H1 (cell line): ENCODE data around the gene DISC1. TPM values are rescaled to one million over a fixed set of nuclear protein-coding genes. Genes with fewer than 3 reads are reported as not detected.

ENCODE experiments used
- CTCF ChIA-PET: fragments of 300-600 bp; sonication (Branson Sonifier 250); formaldehyde crosslinking; loops from one replicate; lab custom pipeline; 2021; ENCODE audit not compliant: partially characterized antibody; lab: Charles Lee
- POLR2A ChIA-PET: fragments of 300-600 bp; sonication (Branson Sonifier 250); formaldehyde crosslinking; loops from one replicate; lab custom pipeline; 2021; ENCODE audit warnings: inconsistent platforms; ENCODE audit not compliant: partially characterized antibody; lab: Charles Lee
- DNase-seq, 2 experiments: peaks; one replicate each; pipeline versions ENCODE4 v3.0.0 to v3.0.0-alpha.2; 2010 to 2022; ENCODE audit warnings: low spot score in 2 of 2, low read depth in 1 of 2, mixed read lengths in 1 of 2
- FAIRE-seq: peaks from 2 replicates; lab custom pipeline; 2011; peaks lifted over from hg19 to GRCh38; lab: Jason Lieb, UNC
- H2AFZ ChIP-seq: 2 replicates; pipeline ENCODE4 v1.8.1; 2012; ENCODE audit warnings: low read length, inconsistent platforms
- H2AK5ac ChIP-seq: 2 replicates; pipeline ENCODE4 v1.6.1; 2013; ENCODE audit warnings: low read depth, low read length
- H2BK120ac ChIP-seq: replicated peaks from 2 replicates; pipeline ENCODE3; 2013; ENCODE audit warnings: low read depth, low read length, inconsistent platforms
- H2BK12ac ChIP-seq: 2 replicates; pipeline ENCODE4 v1.6.1; 2013; ENCODE audit warnings: low read depth, low read length
- H2BK15ac ChIP-seq: 2 replicates; pipeline ENCODE4 v1.6.1; 2013; ENCODE audit warnings: low read length
- H2BK20ac ChIP-seq: 2 replicates; pipeline ENCODE4 v1.6.1; 2013; ENCODE audit warnings: low read length
- H2BK5ac ChIP-seq: 2 replicates; pipeline ENCODE4 v1.6.1; 2013; ENCODE audit warnings: low read depth, low read length
- H3K14ac ChIP-seq: 2 replicates; pipeline ENCODE4 v1.6.1; 2013; ENCODE audit warnings: inconsistent platforms; ENCODE audit not compliant: insufficient read length
- H3K18ac ChIP-seq: 2 replicates; pipeline ENCODE4 v1.6.1; 2013; ENCODE audit warnings: low read length; ENCODE audit errors: extremely low read depth
- H3K23ac ChIP-seq: 2 replicates; pipeline ENCODE4 v1.6.1; 2013; ENCODE audit warnings: inconsistent platforms; ENCODE audit not compliant: insufficient read length
- H3K23me2 ChIP-seq: 2 replicates; pipeline ENCODE4 v1.6.1; 2013; ENCODE audit warnings: low read depth, low read length
- H3K27ac ChIP-seq: 2 replicates; pipeline ENCODE4 v1.6.1; 2011; ENCODE audit warnings: low read depth, low read length, inconsistent platforms
- H3K27me3 ChIP-seq, 4 experiments: replicated peaks in 1 of 4; 1 replicate in 1 of 4; 2 replicates in 3 of 4; pipeline versions ENCODE4 v1.6.1 to v1.8.1; 2011 to 2013; ENCODE audit warnings: low read length in 3 of 4, mild to moderate bottlenecking in 3 of 4, inconsistent platforms in 2 of 4, mixed read lengths in 2 of 4, moderate library complexity in 1 of 4; ENCODE audit not compliant: control insufficient read depth in 3 of 4, insufficient read depth in 3 of 4; ENCODE audit errors: extremely low read depth in 1 of 4
- H3K36me3 ChIP-seq, 4 experiments: 2 replicates each; pipeline versions ENCODE4 v1.6.1 to v1.8.1; 2011 to 2013; ENCODE audit warnings: mild to moderate bottlenecking in 4 of 4, low read length in 3 of 4, moderate library complexity in 2 of 4, control low read depth in 1 of 4, inconsistent platforms in 1 of 4; ENCODE audit not compliant: insufficient read depth in 4 of 4, control insufficient read depth in 2 of 4
- H3K4ac ChIP-seq: replicated peaks from 2 replicates; pipeline ENCODE3; 2013; ENCODE audit warnings: low read length, low read depth, mixed read lengths, inconsistent platforms; ENCODE audit not compliant: insufficient read length
- H3K4me1 ChIP-seq, 4 experiments: replicated peaks in 1 of 4; 1 replicate in 1 of 4; 2 replicates in 3 of 4; pipeline versions ENCODE4 v1.6.1 to v1.8.1; 2011 to 2013; ENCODE audit warnings: low read length in 3 of 4, inconsistent platforms in 2 of 4, mixed read lengths in 1 of 4; ENCODE audit not compliant: insufficient read depth in 4 of 4, control insufficient read depth in 3 of 4
- H3K4me2 ChIP-seq, 2 experiments: 2 replicates each; pipeline versions ENCODE4 v1.6.1 to v1.8.1; 2011 to 2013; ENCODE audit warnings: low read depth in 2 of 2, low read length in 2 of 2, control low read depth in 1 of 2, inconsistent platforms in 1 of 2, mild to moderate bottlenecking in 1 of 2; ENCODE audit not compliant: insufficient read depth in 1 of 2
- H3K4me3 ChIP-seq, 4 experiments: fragments of 200-600, 300-600 bp in 1 of 4; sonication (generic), shearing (Covaris generic), sonication (Bioruptor Twin) in 1 of 4; 2 replicates each; pipeline versions ENCODE4 v1.5.1 to v1.8.1; 2011 to 2016; ENCODE audit warnings: low read length in 4 of 4, low read depth in 3 of 4, control low read depth in 2 of 4, inconsistent platforms in 2 of 4, mild to moderate bottlenecking in 2 of 4, mixed read lengths in 1 of 4, moderate library complexity in 1 of 4; ENCODE audit not compliant: insufficient read depth in 2 of 4; ENCODE audit errors: extremely low read depth in 1 of 4
- H3K56ac ChIP-seq: replicated peaks from 2 replicates; pipeline ENCODE3; 2013; ENCODE audit warnings: low read depth, mild to moderate bottlenecking, mixed read lengths, low read length, inconsistent platforms; ENCODE audit not compliant: insufficient read length
- H3K79me1 ChIP-seq: 2 replicates; pipeline ENCODE4 v1.6.1; 2013; ENCODE audit warnings: low read depth, low read length, control low read depth
- H3K79me2 ChIP-seq, 2 experiments: 2 replicates each; pipeline versions ENCODE4 v1.6.1 to v1.8.1; 2012 to 2013; ENCODE audit warnings: low read length in 2 of 2, mild to moderate bottlenecking in 2 of 2, inconsistent platforms in 1 of 2; ENCODE audit not compliant: insufficient read depth in 2 of 2, control insufficient read depth in 1 of 2
- H3K9ac ChIP-seq, 4 experiments: replicated peaks in 1 of 4; 1 replicate in 1 of 4; 2 replicates in 3 of 4; pipeline versions ENCODE4 v1.6.1 to v1.8.1; 2011 to 2013; ENCODE audit warnings: low read depth in 3 of 4, low read length in 3 of 4, control low read depth in 2 of 4, mild to moderate bottlenecking in 2 of 4, moderate library complexity in 2 of 4, inconsistent platforms in 1 of 4; ENCODE audit errors: extremely low read depth in 1 of 4
- H3K9me3 ChIP-seq, 2 experiments: 2 replicates each; pipeline versions ENCODE4 v1.6.1 to v1.8.1; 2012 to 2013; ENCODE audit warnings: mild to moderate bottlenecking in 2 of 2, moderate library complexity in 2 of 2, control low read depth in 1 of 2, inconsistent platforms in 1 of 2, low read depth in 1 of 2, low read length in 1 of 2, mixed read lengths in 1 of 2; ENCODE audit not compliant: insufficient read depth in 2 of 2
- H4K20me1 ChIP-seq, 2 experiments: replicated peaks in 1 of 2; 2 replicates each; pipeline versions ENCODE3 to v1.8.1; 2011 to 2013; ENCODE audit warnings: inconsistent platforms in 2 of 2, low read length in 2 of 2, mild to moderate bottlenecking in 1 of 2; ENCODE audit not compliant: insufficient read depth in 2 of 2, control insufficient read depth in 1 of 2
- H4K5ac ChIP-seq: 2 replicates; pipeline ENCODE4 v1.6.1; 2013; ENCODE audit warnings: low read length, low read depth, mixed read lengths, inconsistent platforms; ENCODE audit not compliant: insufficient read length
- H4K8ac ChIP-seq: 2 replicates; pipeline ENCODE4 v1.8.0; 2013; ENCODE audit warnings: mild to moderate bottlenecking, moderate library complexity, low read length, inconsistent platforms; ENCODE audit not compliant: insufficient read depth; ENCODE audit errors: extremely low read depth
- H4K91ac ChIP-seq: replicated peaks from 2 replicates; pipeline ENCODE3; 2013; ENCODE audit warnings: low read length, mixed read lengths, inconsistent platforms; ENCODE audit not compliant: insufficient read length
- EGR1 ChIP-seq: IDR thresholded peaks from 2 replicates; pipeline ENCODE4 v1.6.1; 2011; ENCODE audit warnings: low read depth, low read length, borderline replicate concordance
- EZH2 ChIP-seq: fragments of 200-600 bp; sonication (generic); IDR thresholded peaks from 2 replicates; pipeline ENCODE4 v1.7.1; 2012; ENCODE audit warnings: low read depth, mild to moderate bottlenecking, moderate library complexity, low read length, inconsistent platforms; ENCODE audit not compliant: severe bottlenecking
- GTF2F1 ChIP-seq: IDR thresholded peaks from 2 replicates; pipeline ENCODE4 v1.6.1; 2012; ENCODE audit warnings: low read depth, low read length, improper control_type of control experiment, borderline replicate concordance
- HDAC6 ChIP-seq: IDR thresholded peaks from one replicate; pipeline ENCODE4 v1.7.1; 2012; ENCODE audit warnings: low read depth, mild to moderate bottlenecking, inconsistent platforms, low read length, moderate library complexity
- RBBP5 ChIP-seq: IDR thresholded peaks from 2 replicates; pipeline ENCODE4 v1.7.1; 2012; ENCODE audit warnings: low read depth, mild to moderate bottlenecking, inconsistent platforms, low read length, moderate library complexity, borderline replicate concordance
- RNF2 ChIP-seq: fragments of 200-900, 300-1000 bp; sonication (generic); IDR thresholded peaks from 2 replicates; pipeline ENCODE4 v1.7.1; 2016; ENCODE audit warnings: borderline replicate concordance, low read depth, mild to moderate bottlenecking, antibody characterized with exemption, low read length; ENCODE audit not compliant: poor library complexity, severe bottlenecking; ENCODE audit errors: missing control alignments
- RXRA ChIP-seq: IDR thresholded peaks from 2 replicates; pipeline ENCODE4 v1.6.1; 2011; ENCODE audit warnings: low read depth, mild to moderate bottlenecking, low read length, moderate library complexity; ENCODE audit not compliant: insufficient read depth
- SIN3A ChIP-seq, 2 experiments: IDR thresholded peaks in 1 of 2; conservative IDR thresholded peaks in 1 of 2; 2 replicates each; pipeline ENCODE4 v1.6.1; 2011 to 2012; ENCODE audit warnings: low read length in 2 of 2, improper control_type of control experiment in 1 of 2, low read depth in 1 of 2, mild to moderate bottlenecking in 1 of 2
- WGBS, 2 experiments: shearing (Covaris generic) in 1 of 2; methylation state at CpG; one replicate each; pipeline versions ENCODE4 v1.1.6 to v1.1.7; 2013 to 2015; ENCODE audit warnings: low lambda C conversion rate in 2 of 2, mixed read lengths in 2 of 2, inconsistent platforms in 1 of 2, low coverage in 1 of 2, missing lambda C conversion rate in 1 of 2; ENCODE audit not compliant: insufficient replicate concordance in 2 of 2, insufficient coverage in 1 of 2, insufficient read length in 1 of 2; ENCODE audit errors: extremely low coverage in 1 of 2, missing lambda C conversion rate in 1 of 2; 5-methylcytosine and 5-hydroxymethylcytosine counted together
- polyA plus RNA-seq, 7 experiments: library from polyadenylated mRNA; depleted of rRNA in 3 of 7; stranded (reverse) in 5 of 7; unstranded in 2 of 7; fragments of >200 nt in 5 of 7; fragments of 200-250 nt in 2 of 7; gene quantifications; 1 replicate in 5 of 7; 2 replicates in 1 of 7; 4 replicates in 1 of 7; pipeline versions ENCODE4 v1.2.1 to v1.2.3, GENCODE V29; 2011 to 2013; ENCODE audit warnings: missing spikeins in 2 of 7, mixed read lengths in 2 of 7
- total RNA-seq: library from RNA; stranded (reverse); fragmentation: NEBNext Ultra II Directional; extraction: Animal tissue kit (Norgen Biotek cat#: 25700); gene quantifications from 2 replicates; pipeline ENCODE4 v1.2.1, GENCODE V29; 2021
- TF ChIP-seq, protein P1 (sequence below): IDR thresholded peaks from 2 replicates; pipeline ENCODE4 v1.6.1; 2011; ENCODE audit warnings: low read depth, mild to moderate bottlenecking, low read length; ENCODE audit not compliant: insufficient read depth

The DISC1 gene
- total and polyA plus RNA-seq, 2 of the 8 experiments (the other 6 are each of a cell fraction or from before 2014, with no cell fraction given): 1.1 to 3.5 TPM

DNA sequence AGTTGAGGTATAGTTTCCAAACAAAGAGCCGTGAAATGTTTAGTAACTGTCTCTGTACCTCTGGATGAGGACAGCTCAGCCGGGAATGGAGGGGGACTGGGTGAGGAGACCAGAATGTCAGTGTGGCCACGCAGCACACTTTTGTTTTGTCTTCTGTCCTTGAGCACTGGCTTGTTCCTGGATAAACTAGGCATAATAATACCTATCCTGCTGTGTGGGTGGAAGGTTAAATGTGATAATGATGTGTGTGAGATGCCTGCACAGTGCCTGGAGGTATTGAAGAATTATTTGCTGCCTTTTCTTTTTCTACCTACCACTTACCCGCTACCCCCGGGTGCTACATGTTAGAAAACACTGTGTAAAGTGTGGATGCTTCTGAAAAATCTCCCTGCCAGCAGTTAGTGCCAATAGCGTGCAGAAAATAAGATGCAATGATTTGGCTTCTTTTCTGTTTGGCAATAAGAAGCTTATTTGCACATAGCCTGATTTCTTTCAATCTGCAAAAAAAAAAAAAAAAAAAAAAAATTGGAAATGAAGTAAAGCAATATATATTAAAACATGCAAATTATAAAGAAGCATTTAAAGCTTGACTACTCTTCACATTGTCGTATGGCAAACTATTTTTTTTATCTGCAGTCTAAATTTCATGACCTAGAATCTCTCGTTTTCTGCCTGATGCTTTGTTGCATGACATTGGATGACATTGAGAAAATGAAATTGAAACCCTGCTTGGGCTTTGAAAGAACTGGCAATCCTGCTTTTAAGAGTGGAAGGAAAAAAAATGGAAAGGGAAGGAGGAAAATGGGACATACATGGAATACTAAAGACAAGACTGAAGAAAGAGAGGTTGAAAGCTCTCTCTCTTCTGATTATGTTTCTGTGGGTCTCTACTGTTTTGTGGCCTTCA lies 89.5 kb downstream of the DISC1 start:
- Histone ChIP-seq H3K4me1 (peaks cover 0 to 3% (median 1%) of the 10 kb centered on the region in 4 experiments; a peak in 2 of 7 replicates), H4K20me1 (no peaks in the 10 kb centered on the region), H3K4me2 (no peak overlapping the region), H3K9me3 (no peaks in the 10 kb centered on the region), H3K79me2 (no peaks in the 10 kb centered on the region), H2BK120ac (no peak overlapping the region), H2BK15ac (no peak overlapping the region), H3K79me1 (no peaks in the 10 kb centered on the region), H3K4me3 (no peak overlapping the region), H4K5ac (no peak overlapping the region), H4K91ac (no peak overlapping the region), H3K27ac (no peak overlapping the region), H3K4ac (no peak overlapping the region), H2BK5ac (no peak overlapping the region), H2BK20ac (no peak overlapping the region), H3K14ac (no peak overlapping the region), H4K8ac (no peak overlapping the region), H3K56ac (no peak overlapping the region), H2AK5ac (no peak overlapping the region), H3K23ac (no peak overlapping the region), H2AFZ (no peak overlapping the region), H3K36me3 (no peaks in the 10 kb centered on the region), H3K27me3 (no peaks in the 10 kb centered on the region), H3K23me2 (no peaks in the 10 kb centered on the region), H3K18ac (no peak overlapping the region), H2BK12ac (no peak overlapping the region), H3K9ac (no peak overlapping the region)
- DNase-seq (no peak), FAIRE-seq (no peak)
- CTCF ChIA-PET: interaction anchor here (0.6 to 1.7 kb wide), 8 partner anchors 9 to 138 kb away, joined by 3 to 7 read pairs (median 3); no protein-coding TSS in a partner anchor
- POLR2A ChIA-PET: interaction anchor here (0.8 kb wide), 1 partner anchor 23 kb away, joined by 3 read pairs; no protein-coding TSS in a partner anchor
- WGBS, 2 experiments: 85% methylated on average over 8 of the region's 8 CpGs; no CpG with 5 or more reads in 1 of the 2 experiments
- no peak for TF ChIP-seq RXRA
- no peak for TF ChIP-seq RNF2
- no peak for TF ChIP-seq RBBP5
- TF ChIP-seq HDAC6: no peak
- no peak for TF ChIP-seq EGR1
- TF ChIP-seq, protein P1, sequence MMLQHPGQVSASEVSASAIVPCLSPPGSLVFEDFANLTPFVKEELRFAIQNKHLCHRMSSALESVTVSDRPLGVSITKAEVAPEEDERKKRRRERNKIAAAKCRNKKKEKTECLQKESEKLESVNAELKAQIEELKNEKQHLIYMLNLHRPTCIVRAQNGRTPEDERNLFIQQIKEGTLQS: no peak
- TF ChIP-seq GTF2F1: no peak
- no peak for TF ChIP-seq EZH2
- no peak for TF ChIP-seq SIN3A (conservative IDR thresholded peaks at IDR 0.05 in 1 of 2, IDR thresholded peaks at IDR 0.05 in 1 of 2; ENCODE audit: low read depth in 1 of 2, low read length in 2 of 2)
